Thyroid gland (tissue), 4 donors: ENCODE measurements around the gene MAPKAPK5.

Experiments used
- CTCF ChIP-seq, 6 experiments: fragments of 200-600 bp in 3 of 6; fragments of 450-650 bp in 3 of 6; sonication (generic) in 3 of 6; IDR thresholded peaks; one replicate each; pipeline ENCODE4 v1.5.1; 2016 to 2019; ENCODE audit warnings: antibody characterized with exemption in 6 of 6, mild to moderate bottlenecking in 2 of 6, inconsistent platforms in 1 of 6, moderate library complexity in 1 of 6
- POLR2A ChIP-seq, 2 donors: fragments of 450-650 bp; IDR thresholded peaks; one replicate each; pipeline ENCODE4 v1.6.1; 2017; ENCODE audit warnings: antibody characterized with exemption in 2 of 2, mild to moderate bottlenecking in 2 of 2, moderate library complexity in 1 of 2

GRCh38 chr12:111904446-111904975, 62.5 kb downstream of the MAPKAPK5 start:
- TF ChIP-seq CTCF (IDR thresholded peaks at IDR 0.05) (no peak), POLR2A (IDR thresholded peaks at IDR 0.05) (no peak)
